ENCODE results near the gene TNIP1.

Gene TNIP1

DNA sequence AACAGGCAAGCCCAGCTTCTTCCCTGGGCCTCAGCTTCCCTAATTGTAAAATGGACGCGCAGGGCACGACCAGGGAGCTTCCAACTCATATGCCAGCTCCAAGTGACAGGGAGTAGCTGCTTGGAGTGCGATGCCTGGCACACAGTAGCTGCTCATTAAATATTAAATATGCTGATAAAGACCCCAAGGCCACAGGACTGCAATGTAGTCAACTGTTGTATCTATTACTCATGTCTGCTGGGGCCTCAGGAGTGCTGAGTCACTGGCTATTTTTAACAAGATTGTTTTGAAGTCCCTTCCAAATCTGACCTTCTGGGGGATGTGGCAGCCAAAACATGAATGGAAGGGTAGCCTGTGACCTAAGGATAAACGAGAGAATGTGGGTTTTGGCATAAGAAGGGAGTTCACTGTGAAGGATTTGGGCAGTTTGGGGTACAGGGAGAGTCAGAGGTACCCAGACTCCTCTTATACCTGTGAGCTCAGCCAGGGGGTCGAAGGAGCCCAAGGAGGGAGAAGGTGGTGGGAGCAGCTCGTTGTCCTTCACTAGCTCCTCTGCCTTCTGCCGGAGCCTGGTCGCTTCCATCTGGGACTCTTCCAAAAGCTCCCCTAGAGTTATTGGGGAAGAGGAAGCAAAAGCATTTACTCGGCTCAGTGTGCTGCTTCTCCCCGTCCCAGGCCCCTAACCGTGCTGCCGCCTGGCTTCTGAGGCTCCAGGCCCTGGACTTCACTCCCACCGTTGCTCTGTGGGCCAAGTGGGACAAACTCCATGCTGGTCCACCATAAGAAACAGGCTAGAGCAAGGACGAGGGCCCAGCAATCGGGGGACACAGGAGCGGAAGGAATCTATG is 17.5 kb downstream of the TNIP1 start:
- peak; percentile 80 for DNase-seq

DNA sequence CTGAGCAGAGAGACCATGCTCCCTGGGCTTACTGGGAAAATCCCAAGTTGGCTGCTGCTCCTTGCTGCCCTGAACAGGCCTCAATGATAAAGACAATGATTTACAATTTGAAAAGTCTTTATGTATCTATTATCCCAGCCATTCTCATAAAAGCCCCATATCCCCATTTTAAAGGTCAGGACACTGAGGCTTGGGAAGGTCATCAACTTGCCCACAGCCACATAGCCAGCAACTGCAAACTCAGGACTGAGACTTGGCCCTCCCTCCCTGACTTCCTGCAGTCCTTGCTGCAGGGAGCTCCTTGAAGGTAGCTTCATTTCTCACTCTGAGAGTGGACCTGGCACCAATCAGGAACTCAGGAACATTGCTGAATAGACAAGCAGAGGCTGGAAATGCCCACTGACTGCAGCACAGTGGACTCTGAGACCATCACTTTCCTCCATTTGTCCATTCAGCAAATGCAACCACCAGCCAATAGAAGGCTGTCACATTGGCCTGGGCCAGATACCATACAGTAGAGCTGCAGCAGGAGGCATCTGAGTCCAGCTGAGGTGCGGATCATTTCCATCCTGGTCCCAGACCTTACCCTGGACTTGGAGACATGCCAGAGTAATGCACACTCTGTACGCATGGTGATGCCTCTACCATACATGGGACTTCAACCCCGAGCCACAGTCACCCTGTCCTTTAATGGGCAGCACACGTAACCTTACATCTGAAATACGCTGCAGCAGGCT is 18.3 kb downstream of the TNIP1 start:
- no peak for DNase-seq

DNA sequence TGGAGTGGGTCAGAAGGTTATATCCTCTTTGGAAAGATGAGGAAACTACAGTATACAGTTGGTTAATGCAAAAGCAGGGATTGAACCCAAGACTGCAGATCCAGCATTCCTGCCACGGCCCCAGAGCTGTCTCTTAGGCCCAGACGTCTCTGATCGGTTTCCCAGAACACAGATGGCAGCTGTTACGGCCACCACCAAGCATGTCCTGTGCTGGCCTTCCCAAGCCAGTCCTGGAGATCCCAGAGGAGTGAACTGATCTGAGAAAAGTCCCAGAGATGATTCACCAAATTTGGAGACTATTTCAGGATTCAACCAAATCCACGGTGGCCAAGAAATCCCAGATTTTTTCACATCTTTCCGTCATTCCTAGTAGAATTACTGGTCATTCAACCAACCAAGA is 20.1 kb downstream of the TNIP1 start:
- no peak for DNase-seq

DNA sequence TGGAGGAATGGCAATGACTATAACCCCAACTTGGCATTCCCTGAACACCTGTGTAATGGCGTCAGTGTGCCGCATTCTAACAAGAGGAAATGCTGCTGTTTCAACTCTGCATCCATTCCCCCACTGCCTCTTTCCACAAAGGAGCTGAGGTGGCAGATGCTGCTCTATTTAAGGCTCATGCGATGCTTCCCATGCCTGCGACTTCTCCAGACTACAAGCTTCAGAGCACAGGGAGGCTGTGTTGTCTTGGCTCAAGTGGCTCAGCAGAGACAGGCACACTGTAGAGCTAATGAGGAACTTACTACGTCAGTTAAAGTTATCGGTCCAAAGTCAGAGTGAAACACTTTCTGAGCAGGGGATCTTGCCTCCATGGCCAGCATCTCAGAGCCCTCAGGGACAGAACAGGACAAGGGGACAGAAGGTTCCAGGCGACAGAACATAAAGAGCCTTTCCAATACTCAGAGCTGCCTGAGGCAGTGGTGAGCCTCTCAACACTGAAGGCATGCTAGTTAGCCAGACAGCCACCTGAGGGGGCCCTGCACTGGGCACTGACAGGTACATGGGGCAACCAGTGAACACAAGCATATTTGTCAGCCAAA is 21.8 kb downstream of the TNIP1 start:
- peak; percentile 63 for DNase-seq

DNA sequence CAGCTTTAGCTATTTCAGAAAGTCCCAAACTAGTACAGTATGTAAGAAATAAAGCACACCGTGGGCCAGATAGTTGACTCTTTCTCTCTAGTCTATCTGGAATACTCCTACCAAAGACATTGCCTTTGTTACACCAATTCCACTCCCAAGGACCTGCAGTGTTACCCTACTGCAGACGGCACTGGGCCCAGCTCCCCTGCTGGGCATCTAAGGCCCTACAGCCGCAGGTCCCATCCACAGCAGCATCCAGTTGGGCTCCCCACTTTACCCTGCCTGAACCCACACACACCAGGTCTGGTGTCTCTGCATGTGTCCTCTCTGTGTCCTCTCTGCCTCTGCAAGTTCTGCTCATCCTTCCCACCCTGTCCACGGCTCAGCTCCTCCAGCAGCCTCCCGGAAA is 22.5 kb downstream of the TNIP1 start:
- DNase-seq = peak; percentile 32

DNA sequence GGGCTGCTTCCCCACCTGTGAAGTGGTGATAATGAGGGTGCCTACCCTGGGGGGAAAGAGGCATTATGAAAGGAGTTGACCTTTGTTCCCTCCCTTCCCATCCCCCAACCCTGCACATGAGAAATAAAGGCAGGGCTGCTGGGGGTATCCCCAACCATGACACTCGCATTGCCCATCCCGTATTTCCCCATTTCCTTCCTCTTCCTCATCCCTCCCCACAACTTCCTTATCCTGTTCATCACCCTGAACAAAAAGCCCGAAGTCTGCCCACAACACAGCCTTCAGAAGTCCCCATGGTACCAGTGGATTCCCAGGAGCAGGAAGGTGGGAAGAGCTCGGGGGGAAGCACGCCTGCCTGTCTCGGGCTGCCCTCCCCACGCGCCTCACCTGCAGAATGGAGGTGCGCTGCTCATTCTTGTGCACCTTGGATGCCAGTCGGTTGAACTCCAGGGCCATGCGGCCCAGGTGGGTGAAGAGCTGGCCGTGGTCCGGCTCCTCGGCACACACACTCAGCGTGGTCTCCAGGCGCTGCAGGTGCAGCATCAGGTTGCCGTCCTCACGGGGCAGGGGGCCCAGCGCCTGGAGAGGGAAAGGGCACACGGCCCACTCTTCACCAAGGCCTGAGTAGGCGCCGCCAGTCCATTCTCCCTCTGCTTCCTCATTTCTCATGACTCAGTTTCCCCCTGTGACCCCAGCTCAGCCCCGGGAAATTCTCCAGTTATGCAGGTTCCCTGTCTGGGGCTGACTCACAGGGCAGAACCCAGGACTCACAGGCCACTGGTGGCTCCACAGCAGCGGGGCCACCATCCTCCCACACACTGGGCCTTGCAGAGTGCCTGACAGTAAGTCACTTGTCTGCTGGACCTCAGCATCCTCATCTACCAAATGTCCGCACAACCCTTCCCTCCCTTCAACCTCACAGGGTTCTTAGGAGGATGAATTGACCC is 24.2 kb downstream of the TNIP1 start:
- DNase-seq = no peak

DNA sequence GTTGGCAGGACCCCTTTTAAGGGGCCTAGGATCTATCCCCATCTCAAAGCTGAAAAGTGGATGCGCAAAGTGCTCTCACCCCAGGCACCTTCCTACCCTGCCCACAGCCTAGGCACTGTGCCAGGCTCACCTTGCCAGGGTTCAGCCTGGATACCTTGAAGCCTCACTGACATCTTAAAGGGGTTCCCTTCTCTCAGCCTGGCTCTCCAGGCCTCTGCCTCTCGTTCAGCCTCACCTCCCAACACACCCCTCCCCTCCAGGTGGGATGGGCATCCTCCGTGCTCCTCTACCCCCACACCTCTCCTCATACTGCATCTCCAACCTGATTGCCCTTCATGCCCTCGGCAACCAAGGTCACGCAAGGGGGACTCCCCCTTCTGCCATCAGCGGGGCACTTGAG is 25.5 kb downstream of the TNIP1 start:
- no peak for DNase-seq

DNA sequence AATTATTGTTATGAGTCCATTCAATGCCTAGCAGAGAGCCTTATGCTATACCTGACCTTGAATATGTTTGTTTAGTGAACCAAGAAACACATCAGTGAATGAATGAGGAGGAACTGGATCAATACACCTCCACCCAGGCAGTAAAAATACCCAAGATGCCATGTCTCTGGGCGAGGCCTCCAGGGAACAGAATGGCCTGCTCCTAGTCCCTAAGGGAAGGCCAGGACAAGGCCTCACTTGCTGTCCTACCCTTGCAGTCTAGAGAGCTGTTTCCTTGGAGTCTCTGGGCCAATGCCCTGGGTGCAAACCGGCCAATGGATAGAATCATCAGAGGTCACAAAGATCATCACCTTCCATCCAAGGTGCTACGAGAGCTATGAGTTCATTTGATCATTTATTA is 26.1 kb downstream of the TNIP1 start:
- no peak for DNase-seq

DNA sequence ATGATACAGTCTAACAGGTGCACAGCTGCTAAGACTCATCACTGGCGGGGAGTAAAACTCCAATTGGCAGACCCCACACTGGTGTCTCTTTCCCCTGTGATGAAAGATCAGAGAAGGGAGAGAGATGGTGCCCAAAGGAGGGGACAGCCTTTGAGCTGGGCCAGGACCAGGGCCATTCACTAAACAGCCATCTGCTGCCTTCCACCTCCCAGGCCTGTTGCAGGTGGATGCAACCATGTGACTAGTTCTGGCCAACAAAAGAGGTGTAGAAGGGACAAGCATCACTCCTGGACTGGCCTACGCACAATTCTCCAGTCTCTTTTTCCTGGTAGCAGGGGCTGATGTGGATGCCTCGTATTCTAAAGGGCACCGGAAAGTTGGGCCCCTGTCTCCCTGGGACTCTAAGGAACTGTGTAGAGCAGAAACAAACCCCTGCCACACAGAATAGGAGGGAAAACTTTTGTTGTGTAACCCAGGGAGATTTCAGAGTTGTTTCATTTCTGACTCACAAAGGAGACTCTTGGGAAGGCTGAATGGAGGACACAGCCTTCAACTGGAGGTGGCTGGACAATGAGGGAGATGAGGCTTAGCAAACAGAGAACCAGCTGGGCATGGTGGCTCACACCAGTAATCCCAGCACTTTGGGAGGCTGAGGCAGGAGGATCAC is 26.9 kb downstream of the TNIP1 start:
- DNase-seq = no peak

DNA sequence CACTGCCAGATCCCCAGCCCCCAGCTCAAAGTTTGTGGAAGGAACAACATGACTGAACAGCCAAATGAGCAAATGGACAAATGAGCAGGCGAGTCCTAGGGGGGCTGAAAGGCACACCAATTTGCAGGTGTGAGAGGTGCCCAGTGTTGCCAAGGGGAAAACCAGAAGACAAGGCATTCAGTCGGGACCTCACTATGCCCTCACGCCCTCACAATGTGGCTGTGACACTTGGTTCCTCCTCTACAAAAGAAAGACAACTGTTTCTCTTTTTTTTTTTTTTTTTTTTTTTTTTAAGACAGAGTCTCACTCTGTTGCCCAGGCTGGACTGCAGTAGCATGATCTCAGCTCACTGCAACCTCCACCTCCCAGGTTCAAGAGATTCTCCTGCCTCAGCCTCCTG is 28.0 kb downstream of the TNIP1 start:
- DNase-seq = no peak

DNA sequence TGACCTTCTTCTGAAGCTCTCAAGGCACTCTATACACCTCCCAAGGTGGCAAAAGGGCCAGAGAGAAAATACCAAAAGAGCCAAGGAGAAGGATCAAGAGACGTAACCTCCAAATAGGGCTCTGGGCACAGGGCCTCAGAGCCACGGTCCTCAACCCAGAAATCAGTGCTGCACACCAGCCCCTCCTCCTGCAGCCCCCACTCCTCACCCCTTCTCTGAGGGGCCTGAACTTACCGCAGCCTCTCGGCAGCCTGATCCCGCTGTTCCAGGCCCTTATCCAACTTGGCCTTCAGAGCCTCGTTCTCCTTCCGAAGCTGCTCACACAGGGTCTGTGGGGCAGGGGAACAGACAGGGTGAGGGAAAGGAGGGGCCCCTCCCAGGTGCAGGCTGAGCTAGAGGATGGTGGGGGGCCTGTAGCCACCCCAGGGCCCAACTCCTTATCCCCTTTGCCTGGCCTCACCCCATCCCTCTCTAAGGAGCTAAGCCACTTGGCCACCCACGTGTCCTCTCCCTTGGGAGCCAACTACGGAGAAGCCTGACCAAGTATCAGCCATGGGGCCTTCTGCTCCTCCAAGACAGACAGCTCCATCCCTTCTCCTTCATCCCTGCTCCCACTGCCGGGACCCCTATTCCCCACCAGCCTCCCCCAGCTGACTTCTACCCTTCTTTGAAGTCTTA is 28.8 kb downstream of the TNIP1 start:
- DNase-seq = no peak

DNA sequence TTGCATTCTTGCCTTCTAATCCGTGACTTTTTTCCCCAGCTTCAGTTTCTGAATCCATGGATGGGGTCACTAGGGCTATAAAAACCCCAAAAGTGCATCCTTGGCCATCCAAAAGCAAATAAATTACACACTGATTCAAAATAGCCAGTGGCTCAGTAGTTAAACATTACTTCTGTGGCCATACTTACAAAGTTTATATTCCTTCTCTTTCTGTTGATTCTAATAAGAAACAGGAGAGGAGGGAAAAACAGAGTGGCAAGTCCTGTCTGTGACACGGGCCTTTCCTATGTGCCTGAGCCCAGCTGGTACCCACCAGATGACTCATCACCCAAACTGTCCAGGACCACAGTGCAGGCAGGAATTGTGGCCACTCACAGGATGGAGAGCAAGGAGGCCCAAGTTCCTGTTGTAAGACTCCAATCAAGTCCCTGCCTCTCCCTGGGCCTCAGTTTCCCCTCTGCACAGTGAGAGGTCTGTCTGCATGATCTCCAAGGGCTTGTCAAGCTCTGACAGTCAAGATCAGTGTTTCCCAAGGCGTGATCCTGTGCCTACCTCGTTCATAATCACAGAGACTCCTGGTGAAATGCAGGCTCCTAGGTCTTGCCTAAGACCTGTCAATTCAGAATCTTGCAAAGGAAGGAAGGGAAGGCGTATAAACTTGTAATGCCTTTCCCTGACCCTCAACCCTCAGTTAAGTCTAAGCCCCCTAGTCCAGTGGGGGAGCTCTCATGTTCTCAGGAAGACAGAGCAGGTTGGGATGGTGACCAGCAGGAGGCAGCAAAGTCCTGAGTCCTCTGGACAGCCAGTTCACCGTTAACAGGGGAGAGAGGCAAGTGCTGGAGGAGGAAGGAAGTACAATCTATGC is 29.5 kb downstream of the TNIP1 start:
- DNase-seq = peak; percentile 94

DNA sequence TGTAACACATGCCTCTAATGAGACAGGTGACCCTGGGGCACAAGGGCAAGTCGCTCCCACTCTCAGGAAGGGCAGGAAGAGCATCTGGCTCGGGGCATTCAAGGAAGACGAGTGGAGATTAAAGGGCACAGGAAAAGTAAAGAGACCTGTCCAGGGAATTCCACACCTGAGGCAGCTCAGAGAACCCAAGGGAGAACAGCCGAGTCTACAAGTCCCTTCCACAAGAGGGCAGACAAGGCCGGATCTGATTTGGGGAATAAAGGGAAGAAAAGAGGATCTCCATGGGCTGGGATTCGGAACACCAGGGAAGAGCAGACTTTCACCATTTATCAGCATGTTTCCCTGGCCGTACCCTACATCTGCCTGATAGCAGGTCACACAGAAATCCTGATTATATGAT is 32.3 kb downstream of the TNIP1 start:
- DNase-seq = peak; percentile 12

DNA sequence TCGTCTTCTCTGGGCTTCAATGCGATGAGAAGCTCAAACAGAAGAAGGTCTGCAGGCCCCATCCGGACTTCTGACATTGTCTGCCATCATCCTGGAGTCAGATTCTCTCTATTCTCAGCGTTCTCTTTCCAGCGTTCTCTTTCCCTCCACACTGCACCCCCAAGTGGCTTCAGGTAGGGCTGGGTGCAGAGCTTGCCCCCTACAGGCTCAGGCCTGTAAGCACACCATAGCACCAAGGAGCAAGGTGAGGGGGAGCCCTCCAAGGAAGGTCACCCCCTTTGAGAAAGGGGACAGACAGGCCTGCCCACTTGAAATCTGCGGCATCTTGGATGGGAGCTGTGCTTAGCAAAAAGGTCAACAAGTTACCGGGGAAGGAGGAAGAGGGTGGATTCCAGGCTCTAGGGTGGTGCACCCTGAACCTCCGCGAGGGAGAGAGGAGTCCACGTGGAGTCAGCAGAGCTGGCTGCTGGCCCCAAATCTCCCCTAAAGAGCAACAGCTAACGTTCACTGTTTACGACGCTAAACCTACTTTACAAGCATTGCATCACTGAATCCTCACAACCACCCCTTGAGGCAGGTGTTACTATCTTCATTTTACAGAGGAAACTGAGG is 32.9 kb downstream of the TNIP1 start:
- peak; percentile 63 for DNase-seq

DNA sequence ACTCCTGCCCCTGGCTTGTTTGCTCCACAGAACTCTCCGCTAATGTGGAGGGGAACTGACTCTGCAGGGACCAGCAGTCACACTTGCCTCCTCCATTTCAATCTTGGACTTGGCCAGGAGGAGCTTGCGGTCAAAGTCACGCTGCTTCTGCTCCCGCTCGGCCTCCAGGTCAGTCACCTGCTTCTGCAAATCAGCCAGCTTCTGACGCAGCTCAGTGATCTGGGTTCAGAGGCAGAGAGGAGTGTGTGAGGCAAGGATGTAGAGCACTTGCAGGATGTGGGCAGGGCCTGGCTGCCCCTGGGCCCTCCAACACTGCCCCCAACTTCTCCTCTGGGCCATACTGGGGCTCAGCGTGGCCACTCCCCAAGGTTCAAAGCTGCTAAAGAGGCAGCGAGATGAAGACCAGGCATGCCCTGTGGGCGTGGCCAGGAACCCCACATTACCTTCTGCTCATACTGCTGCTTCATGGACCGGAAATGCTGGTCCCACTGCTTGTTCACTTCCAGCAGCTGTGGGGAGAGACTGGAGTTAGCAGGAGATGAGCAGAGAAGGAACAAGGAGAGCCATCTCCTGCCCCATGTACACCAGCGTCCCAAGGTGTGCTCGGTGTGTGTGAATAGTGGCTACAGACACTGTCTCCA is 38.3 kb downstream of the TNIP1 start:
- no peak for DNase-seq

DNA sequence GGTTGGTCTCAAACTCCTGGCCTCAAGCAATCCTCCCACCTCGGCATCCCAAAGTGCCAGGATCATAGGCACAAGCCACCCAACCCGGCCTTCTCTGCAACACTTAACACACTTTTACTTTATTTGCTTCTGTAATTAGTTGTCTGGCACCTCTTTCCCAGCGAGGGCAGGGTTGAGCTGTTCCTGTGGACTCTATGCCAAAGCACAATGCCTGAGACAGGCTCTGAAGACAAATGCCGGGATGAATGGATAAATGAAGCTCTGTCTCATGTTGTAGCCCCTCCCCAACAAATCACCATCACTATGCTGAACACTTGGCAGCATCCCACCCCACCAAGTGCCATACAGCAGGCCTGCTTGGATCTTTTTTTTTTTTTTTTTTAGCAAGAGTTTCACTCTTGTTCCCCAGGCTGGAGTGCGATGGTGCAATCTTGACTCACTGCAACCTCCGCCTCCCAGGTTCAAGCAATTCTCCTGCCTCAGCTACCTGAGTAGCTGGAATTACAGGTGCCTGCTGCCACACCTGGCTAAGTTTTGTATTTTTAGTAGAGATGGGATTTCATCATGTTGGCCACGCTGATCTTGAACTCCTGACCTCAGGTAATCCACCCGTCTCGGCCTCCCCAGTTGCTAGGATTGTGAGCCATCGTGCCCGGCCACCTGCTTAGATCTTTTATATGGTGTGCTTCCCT is 39.1 kb downstream of the TNIP1 start:
- no peak for DNase-seq

DNA sequence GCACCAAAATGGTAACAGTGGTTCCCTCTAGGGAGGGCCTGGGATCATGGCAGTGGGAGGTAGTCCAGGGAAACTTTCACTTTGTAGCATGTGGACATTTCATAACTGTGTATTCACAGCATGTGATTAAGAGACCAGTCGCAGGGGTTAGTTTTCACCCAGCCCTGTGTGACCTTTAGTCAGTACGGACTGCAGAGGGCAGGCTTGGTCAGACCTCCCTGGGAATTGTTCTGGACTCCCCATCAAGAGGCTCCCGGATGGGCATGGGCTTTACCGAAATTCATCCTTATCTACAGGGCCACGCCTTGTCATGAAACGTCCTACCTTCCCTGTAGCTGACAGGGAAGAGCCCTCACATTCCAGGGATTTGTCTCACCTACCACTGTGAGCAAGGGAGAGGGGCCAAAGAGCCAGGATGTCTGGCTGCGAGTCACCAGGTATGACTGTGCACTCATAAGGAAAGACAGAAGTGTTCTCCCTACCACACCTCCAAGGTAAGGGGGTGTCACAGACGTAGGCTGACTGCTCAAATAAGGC is 40.6 kb downstream of the TNIP1 start:
- DNase-seq = no peak

DNA sequence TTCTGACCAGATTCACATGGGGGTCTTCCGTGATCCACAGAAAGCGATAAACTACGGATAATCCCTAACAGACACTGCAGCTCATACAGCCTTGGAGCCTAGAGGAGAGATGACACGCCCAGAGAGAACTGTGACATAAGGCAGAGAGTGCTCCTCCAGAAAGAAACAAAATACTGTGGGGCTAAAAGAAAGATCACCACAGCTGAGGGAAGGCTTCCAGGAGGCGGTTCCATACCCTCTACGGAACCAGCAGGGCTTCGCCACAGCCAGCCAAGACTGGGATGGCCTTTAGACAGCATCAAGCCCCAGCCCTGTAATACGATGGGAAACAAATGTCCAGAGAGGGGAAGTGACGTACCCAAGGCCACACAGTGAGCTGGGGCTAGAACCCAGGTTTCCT is 41.2 kb downstream of the TNIP1 start:
- DNase-seq = no peak

DNA sequence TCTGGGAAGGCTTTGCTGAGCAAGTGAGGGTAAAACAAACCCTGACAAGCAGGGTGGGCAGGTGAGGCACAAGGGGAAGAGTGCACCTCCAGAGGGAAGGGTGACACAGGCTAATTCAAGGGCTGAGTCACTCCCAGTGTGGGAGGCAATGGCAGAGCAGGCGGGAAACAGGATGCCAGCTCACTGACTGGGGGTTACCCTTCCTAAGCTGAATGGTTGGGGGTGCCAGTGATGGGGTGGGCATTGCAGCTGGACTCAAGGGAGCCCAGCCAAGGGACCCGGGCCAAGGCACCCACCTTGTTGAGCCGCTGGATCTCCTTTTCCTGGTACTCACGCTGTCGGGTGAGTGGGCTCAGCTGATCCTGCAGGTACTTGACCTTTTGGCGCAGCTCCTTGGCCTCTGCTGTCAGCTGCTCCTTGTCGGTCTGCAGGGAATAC is 42.0 kb downstream of the TNIP1 start:
- no peak for DNase-seq

Data from hematopoietic multipotent progenitor cell treated with erythropoietin and hydrocortisone succinate and interleukin-3 and kit ligand, for 4 days (in vitro differentiated cells).